NOMO-1 treated with dmso at 0.1 percent for 144 hours (cell line): Measurements from ENCODE around the gene NT5DC1.

ENCODE experiments used
- DNase-seq: peaks from one replicate; lab custom pipeline; 2025; ENCODE audit not compliant: unreplicated experiment; lab: John Stamatoyannopoulos, UW

The NT5DC1 gene

GRCh38 chr6:116190550-116190949, 89.9 kb downstream of the NT5DC1 start:
- no peak for DNase-seq

- no peak for DNase-seq
These were observed 91.2 kb downstream of the NT5DC1 start for GRCh38 chr6:116191881-116192280.

GRCh38 chr6:116192786-116193185, 92.1 kb downstream of the NT5DC1 start:
- no peak for DNase-seq

- no peak for DNase-seq
These were observed 96.2 kb downstream of the NT5DC1 start for GRCh38 chr6:116196841-116197240.

DNA sequence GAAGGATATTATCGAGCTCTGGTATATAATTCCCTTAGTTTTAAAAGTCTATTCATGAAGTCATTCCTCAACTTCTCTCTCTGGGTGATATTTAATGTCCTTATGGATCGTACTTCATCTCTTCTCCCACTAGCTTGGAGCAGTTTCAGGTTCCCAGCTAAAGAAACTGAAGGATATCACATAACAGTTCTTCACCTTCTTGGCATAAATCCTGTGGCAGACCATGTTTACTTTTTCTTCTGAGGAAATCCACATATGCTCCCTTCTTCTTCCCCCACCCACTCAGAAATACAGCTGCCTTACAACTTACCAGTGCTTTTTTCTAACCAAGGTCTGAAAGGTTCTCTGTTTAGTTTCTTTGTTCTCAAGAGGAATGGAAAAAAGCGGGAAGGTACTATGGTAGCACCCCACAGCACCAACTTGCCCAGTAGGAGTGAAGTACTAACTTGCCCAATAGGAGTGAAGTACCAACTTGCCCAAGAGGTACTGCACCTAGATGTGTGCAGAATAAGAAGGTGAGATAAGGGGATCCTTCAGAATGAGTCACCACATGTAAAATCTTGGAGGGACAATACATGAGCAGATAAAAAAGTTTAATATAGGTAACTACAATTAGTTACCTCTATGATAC, 100.1 kb downstream of the NT5DC1 start:
- no peak for DNase-seq

DNA sequence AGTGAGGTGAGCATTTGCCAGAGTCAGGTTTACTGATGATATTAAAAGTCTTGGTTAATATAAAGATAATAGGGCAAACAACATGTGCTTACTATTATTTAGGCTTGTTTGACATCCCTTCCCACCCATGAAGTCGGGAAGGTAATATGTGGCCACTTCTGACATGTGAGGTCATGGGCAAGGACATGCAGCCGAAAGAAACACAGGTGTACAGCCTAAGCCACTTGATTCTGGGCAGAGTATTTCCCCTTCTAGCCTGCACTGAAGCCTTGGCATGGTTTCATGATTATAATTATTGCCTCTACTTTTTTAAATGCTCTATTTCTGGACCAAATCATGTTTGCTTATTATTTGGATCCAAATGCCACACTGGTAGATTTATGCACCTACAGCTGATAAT, 100.9 kb downstream of the NT5DC1 start:
- DNase-seq = no peak

GRCh38 chr6:116205281-116205680, 104.6 kb downstream of the NT5DC1 start:
- no peak for DNase-seq

GRCh38 chr6:116206231-116206903, 105.7 kb downstream of the NT5DC1 start:
- peak; percentile 14 for DNase-seq

DNA sequence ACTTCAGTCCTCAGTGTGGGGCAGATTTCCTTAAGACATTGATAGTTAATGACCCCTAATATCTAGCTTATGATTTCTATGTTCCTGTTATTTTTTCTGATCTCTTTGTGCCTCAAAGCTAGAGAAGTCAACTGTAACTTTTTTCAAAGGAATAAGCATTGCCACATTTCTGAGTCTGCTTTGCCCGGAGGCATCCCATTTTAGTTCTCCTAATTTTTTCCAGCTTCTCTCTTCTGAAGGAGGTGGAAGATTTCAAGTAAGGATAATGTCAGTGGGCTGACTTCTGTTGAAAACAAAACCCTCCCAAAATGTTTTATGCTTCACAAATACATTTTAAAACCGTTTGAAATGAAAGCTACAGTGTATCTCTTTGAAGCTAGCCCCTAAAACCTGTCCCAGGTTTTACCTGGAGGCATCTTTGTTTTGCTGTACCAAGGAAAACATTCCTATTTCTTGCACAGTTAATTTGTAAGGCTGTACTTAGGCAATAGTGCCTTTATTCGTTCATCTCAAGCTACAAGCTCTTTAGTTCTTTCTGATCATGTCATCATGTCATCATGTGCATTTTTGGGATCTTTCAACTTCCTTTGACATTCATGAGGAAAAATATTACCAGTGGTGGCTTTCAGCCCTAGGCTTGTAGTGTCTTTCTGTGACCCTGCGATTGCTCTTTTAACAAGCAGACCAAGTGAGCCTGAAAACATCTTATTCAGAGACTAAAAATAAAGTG, 107.6 kb downstream of the NT5DC1 start:
- no peak for DNase-seq

DNA sequence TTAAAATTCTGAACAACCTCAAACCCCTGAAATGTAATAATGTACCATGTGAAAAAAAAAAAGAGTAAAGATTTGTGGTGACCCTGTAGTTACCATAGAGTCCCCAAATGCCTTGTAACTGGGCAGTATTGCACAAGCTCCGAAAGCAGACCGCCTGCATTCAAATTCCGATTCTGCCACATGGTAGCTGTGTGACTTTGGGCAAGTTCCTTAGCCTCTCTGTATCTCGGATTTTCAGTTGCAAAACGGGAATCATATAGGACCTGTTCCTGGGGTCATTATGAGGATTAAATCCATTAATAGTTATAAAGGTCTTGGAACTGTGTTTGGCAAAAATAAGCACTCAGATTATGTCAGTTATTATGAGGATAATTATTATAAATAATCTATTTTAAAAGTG, 109.7 kb downstream of the NT5DC1 start:
- DNase-seq = no peak

GRCh38 chr6:116210750-116211425, 110.2 kb downstream of the NT5DC1 start:
- DNase-seq = no peak

- DNase-seq = no peak
These were observed 114.0 kb downstream of the NT5DC1 start for GRCh38 chr6:116214681-116215080.

DNA sequence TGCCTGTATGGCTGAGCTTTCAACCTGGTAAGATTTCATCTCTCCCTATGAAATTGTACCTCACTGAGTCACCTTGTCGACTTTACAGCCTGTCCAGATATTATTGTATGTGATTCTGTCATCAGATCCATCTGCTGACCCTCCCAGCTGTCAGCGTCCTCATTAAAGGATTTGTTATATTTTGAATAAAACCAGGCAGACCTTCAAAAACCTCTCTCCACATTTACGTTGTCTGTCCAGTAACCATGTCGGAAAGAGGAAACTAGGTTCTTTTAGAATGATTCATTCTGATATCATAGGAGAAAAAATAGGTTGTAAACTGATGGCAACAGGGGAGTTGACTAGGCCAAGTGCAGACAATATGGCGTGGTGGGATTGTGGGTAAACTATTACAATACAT, 114.8 kb downstream of the NT5DC1 start:
- DNase-seq = no peak

DNA sequence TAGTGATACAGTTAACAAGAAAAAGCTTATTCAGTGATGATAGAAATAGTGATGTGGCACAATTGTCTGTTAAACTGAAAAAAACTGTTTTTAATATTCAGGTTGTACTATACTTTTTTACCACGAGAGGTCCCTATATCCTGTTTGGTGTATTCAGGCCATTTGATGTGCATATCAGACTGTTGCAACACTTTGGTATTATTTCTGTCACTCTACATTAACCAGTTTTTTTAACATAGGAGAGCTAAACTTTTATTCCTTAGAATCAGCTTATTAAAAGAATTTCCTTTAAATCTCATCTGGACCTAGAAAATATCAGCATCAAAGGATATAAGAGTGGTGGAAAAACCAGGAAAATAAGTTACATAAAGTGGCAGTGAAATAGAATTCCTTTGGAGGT, 116.4 kb downstream of the NT5DC1 start:
- DNase-seq = peak; percentile 10

- DNase-seq = no peak
These were observed 117.5 kb downstream of the NT5DC1 start for GRCh38 chr6:116218172-116218633.

DNA sequence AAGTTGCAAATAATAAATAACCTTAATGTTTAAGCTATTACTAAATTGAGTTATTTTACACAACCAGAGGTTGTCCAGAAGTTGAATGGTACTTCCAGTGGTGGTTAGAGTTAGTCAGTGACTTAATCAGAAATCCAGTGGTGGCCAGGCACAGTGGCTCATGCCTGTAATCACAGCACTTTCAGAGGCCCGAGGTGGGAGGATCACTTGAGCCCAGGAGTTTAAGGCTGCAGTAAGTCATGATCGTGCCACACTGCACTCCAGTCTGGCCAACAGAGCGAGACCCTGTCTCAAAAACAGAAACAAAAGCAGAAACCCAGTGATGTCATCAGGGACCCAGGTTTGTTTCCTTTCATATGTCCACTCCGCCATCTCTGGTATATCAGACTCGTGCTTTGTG, 118.2 kb downstream of the NT5DC1 start:
- no peak for DNase-seq

GRCh38 chr6:116221067-116221466, 120.4 kb downstream of the NT5DC1 start:
- DNase-seq = no peak

- DNase-seq = no peak
These were observed 121.3 kb downstream of the NT5DC1 start for GRCh38 chr6:116221911-116222310.

DNA sequence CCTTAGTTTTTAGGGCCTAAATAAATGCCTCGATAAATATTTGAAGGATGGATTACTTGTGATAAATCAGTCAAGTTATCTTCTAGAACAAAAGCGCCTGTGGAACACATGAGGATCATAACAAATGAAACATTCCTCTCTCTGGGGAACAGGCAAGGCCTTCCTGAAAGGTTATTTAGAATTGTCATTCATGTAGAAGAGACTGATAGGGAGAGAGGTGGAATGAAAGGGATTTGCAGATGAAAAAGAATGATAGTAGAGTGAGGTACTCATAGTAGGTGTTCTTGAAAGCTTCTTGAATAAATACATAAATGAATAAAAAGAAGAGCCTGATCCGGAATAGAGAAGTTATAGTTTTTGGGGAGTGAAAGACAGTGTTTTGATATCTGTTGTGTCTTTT, 122.7 kb downstream of the NT5DC1 start:
- no peak for DNase-seq

DNA sequence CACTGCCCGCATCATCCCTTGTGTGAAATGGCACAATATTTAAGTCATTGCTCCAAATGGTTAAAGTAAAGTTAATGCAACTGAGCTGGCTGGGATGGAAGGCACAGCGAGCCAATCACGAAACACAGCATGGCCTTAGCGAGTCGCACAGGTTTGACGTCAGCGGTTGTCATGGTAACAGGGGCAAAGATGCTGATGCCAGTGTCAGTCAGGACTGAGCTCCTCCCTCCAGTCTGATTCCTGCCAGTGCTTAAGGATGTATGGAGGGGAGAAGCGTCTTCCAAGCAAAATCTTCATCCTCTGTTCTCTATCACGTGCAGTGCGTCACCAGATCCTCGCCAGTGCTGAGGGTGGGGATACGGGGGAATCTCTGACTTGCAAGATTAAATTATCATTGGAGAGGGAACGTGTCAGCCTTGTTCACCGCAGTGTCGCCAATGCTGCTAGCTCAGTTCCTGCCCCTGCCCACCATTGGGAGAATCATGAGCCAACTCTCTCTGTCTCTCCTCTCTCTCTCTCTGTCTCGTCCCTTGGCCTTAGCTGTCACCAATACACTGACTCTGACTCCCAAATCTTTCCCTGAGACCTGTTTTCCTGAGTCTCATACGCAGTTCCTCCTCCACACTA, 128.7 kb downstream of the NT5DC1 start:
- no peak for DNase-seq

- no peak for DNase-seq
These were observed 134.0 kb downstream of the NT5DC1 start for GRCh38 chr6:116234689-116235088.
